GM12892 (cell line): Measurements from ENCODE around the gene VNN1.

Experiments
- POLR2A ChIP-seq: IDR thresholded peaks from 2 replicates; pipeline ENCODE4 v1.6.1; 2011; ENCODE audit warnings: low read depth, low read length, control low read depth
- POLR2AphosphoS5 ChIP-seq: IDR thresholded peaks from 2 replicates; pipeline ENCODE4 v1.6.1; 2011; ENCODE audit warnings: low read depth, low read length, control low read depth
- TAF1 ChIP-seq: IDR thresholded peaks from 2 replicates; pipeline ENCODE4 v1.6.1; 2011; ENCODE audit warnings: low read depth, mild to moderate bottlenecking, control low read depth, low read length, borderline replicate concordance

GRCh38 chr6:132725471-132725870 lies 11.6 kb upstream of the VNN1 start:
- TF ChIP-seq POLR2A (no peak), POLR2AphosphoS5 (no peak), TAF1 (no peak)
